Measurements from ENCODE around the gene FGFR4. TPM values are rescaled to one million over a fixed set of nuclear protein-coding genes. Genes with fewer than 3 reads are reported as not detected.

The FGFR4 gene
- total RNA-seq, 4 donors from 2014 or later, result 2.1 to 4.5 (median 3.8) TPM

GRCh38 chr5:177132136-177133095, 45.7 kb downstream of the FGFR4 start:
- peak overlapping the region; percentile 81 to 92 (median 86) for H3K4me3 ChIP-seq
- WGBS, result no CpG with 5 or more reads among the region's 100 CpGs
- H3K36me3 ChIP-seq, result peaks cover 9 to 23% (median 13%) of the 10 kb centered on the region in 4 donors
- TF ChIP-seq CTCF (IDR thresholded peaks at IDR 0.05) (no peak), POLR2A (IDR thresholded peaks at IDR 0.05; ENCODE audit: low read depth) (no peak), EP300 (IDR thresholded peaks at IDR 0.05) (no peak), POLR2AphosphoS5 (IDR thresholded peaks at IDR 0.05) (no peak)
- DNase-seq (ENCODE audit: extremely low spot score), result no peak
- peak overlapping the region; percentile 92 to 95 (median 93) for H3K27ac ChIP-seq (replicated peaks in 1 of 4)
- H3K9me3 ChIP-seq, result no peaks in the 10 kb centered on the region
- H3K4me1 ChIP-seq, result peaks cover 35 to 48% (median 43%) of the 10 kb centered on the region in 4 donors
- intact Hi-C loops (cut with DNase I), result no loop called here
- H3K27me3 ChIP-seq, result no peaks in the 10 kb centered on the region

- Histone ChIP-seq H3K9me3 (no peaks in the 10 kb centered on the region), H3K4me3 (peak within 1 kb of the TSS; percentile 81 to 92 (median 86)), H3K4me1 (peaks cover 44 to 57% (median 51%) of the 10 kb centered on the region in 4 donors), H3K27ac (replicated peaks in 1 of 4) (peak within 1 kb of the TSS; percentile 92 to 95 (median 93)), H3K36me3 (peaks cover 9 to 30% (median 18%) of the 10 kb centered on the region in 4 donors), H3K27me3 (no peaks in the 10 kb centered on the region)
- DNase-seq (ENCODE audit: extremely low spot score), result no peak
- 1% methylated on average over 14 of the region's 93 CpGs for WGBS
- intact Hi-C loops (cut with DNase I), result no loop called here
- no peak for TF ChIP-seq POLR2A (IDR thresholded peaks at IDR 0.05; ENCODE audit: low read depth)
- TF ChIP-seq EP300 (IDR thresholded peaks at IDR 0.05), result no peak
- no peak for TF ChIP-seq POLR2AphosphoS5 (IDR thresholded peaks at IDR 0.05)
- peak in 1 of 3 experiments; percentile 15 for TF ChIP-seq CTCF (IDR thresholded peaks at IDR 0.05)
Measured at GRCh38 chr5:177133096-177133852, 46.6 kb downstream of the FGFR4 start, which contains the start of gene NSD1. NSD1 (plus strand) TSS chr5:177133773; CDS start chr5:177135104, 1,331 bp downstream.

- peaks cover 9 to 32% (median 23%) of the 10 kb centered on the region in 4 donors for H3K36me3 ChIP-seq
- intact Hi-C loops (cut with DNase I), result no loop called here
- peaks cover 47 to 65% (median 59%) of the 10 kb centered on the region in 4 donors for H3K4me1 ChIP-seq
- H3K27ac ChIP-seq (replicated peaks in 1 of 4), result peak overlapping the region; percentile 92 to 95 (median 93)
- peak overlapping the region; percentile 81 to 92 (median 86) for H3K4me3 ChIP-seq
- no peaks in the 10 kb centered on the region for H3K27me3 ChIP-seq
- 0% methylated on average over 5 of the region's 83 CpGs for WGBS
- DNase-seq (ENCODE audit: extremely low spot score), result no peak
- TF ChIP-seq POLR2AphosphoS5 (IDR thresholded peaks at IDR 0.05) (peak; percentile 5 to 17), CTCF (IDR thresholded peaks at IDR 0.05) (no peak), EP300 (IDR thresholded peaks at IDR 0.05) (no peak), POLR2A (IDR thresholded peaks at IDR 0.05; ENCODE audit: low read depth) (peak; percentile 2)
- no peaks in the 10 kb centered on the region for H3K9me3 ChIP-seq
Measured at GRCh38 chr5:177133853-177134696, 47.4 kb downstream of the FGFR4 start.

GRCh38 chr5:177134697-177135225, 48.0 kb downstream of the FGFR4 start:
- peak overlapping the region; percentile 81 to 92 (median 86) for H3K4me3 ChIP-seq
- H3K4me1 ChIP-seq, result peaks cover 47 to 72% (median 66%) of the 10 kb centered on the region in 4 donors
- peak overlapping the region; percentile 92 to 95 (median 93) for H3K27ac ChIP-seq (replicated peaks in 1 of 4)
- no peak for DNase-seq (ENCODE audit: extremely low spot score)
- no peaks in the 10 kb centered on the region for H3K27me3 ChIP-seq
- H3K36me3 ChIP-seq, result peaks cover 9 to 33% (median 23%) of the 10 kb centered on the region in 4 donors
- WGBS, result 14% methylated on average over 13 of the region's 13 CpGs
- no peak for TF ChIP-seq POLR2A (IDR thresholded peaks at IDR 0.05; ENCODE audit: low read depth)
- no peak for TF ChIP-seq EP300 (IDR thresholded peaks at IDR 0.05)
- TF ChIP-seq POLR2AphosphoS5 (IDR thresholded peaks at IDR 0.05), result no peak
- TF ChIP-seq CTCF (IDR thresholded peaks at IDR 0.05), result no peak
- intact Hi-C loops (cut with DNase I), result no loop called here
- no peaks in the 10 kb centered on the region for H3K9me3 ChIP-seq

Data from esophagus muscularis mucosa (tissue), 4 donors.